GM21619 (cell line): ENCODE measurements around the gene IL17B.

Source experiments
- ATAC-seq: cut with Tn5 transposase; IDR thresholded peaks from one replicate; pipeline ENCODE4 v1.9.1; 2021; ENCODE audit not compliant: unreplicated experiment

IL17B gene

GRCh38 chr5:149325166-149325735, 53.8 kb downstream of the IL17B start:
- ATAC-seq: no peak

- no peak for ATAC-seq
Measured at GRCh38 chr5:149324641-149325040, 54.5 kb downstream of the IL17B start.
